Measurements from ENCODE around the gene CD300LD. TPM values are rescaled to one million over a fixed set of nuclear protein-coding genes. Genes with fewer than 3 reads are reported as not detected.
"Not testable (repeated sequence)": the region's sequence is repeated elsewhere in the genome, so short reads cannot be mapped to it uniquely, and the experiment has no call there.

The CD300LD gene
- total RNA-seq, 1 donor from 2014 or later, result not detected

GRCh38 chr17:74571621-74572270, 20.3 kb downstream of the CD300LD start:
- no peak for DNase-seq (ENCODE audit: low spot score)

DNA sequence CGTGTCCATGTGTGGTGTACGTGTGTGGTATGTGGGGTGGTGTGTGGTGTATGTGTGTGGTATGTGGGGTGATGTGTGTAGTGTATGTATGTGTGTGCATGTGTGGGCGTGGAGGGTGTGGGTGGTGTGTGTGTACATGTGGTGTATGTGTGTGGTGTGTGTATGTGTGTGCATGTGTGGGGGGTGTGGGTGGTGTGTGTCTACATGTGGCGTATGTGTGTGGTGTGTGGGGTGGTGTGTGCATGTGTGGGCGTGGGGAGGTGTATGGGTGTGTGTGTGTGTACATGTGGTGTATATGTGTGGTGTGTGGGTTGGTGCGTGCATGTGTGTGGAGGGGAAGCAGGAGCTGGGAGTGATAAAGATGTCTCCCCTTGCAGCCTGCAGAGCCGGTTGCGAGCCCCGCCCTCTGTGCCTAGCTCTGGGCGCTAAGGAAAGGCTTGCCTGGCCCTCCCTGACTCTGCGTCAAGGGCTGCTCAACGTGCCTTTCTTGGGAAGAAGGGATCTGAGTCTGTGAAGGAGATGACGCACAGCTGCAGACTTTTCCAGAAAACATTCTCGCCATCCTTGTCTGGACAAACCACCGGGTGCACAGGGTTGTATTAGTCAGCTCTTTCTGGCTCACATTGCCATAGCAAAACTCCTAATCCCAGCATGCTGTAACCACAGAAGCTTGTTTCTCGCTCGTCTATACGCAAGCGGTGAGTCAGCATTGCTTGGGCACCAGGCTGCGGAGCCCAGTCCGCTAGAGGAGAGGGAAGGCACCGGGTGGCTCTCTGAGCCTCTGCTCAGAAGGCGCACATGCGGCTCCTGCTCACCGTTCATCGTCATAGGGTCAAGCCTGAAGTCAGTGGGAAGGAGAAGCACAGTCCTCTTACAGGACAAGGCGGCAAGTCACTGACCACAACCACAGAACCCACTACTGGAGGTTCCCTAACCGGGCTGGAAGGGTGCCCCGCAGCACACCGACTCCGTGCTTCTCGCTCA, 22.8 kb downstream of the CD300LD start:
- DNase-seq (ENCODE audit: low spot score), result peak; percentile 53

GRCh38 chr17:74568106-74568873, 23.8 kb downstream of the CD300LD start:
- no peak for DNase-seq (ENCODE audit: low spot score)

DNA sequence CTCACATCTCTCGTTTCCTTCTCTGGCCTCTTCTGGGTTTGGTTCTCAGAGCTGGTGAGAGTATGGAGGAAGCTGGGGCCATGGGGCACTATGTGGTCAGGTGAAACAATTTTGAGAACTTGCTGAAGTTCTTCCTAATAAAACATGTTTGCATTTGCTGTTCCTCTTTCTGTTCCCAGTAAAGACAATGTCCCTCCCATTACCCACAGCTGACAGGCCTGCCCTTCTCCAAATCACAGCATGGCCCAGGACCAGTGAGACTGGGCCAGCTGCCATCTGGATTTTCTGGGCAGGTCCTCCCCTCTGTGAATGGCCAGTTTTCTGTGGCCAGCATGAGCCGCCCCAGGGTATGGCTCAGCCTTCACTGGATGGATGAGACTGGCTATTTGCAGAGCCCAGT, 24.7 kb downstream of the CD300LD start, which contains the start of gene CD300H:
CD300H (minus strand) TSS at position 113 of the 400 bp plus-strand sequence.
- DNase-seq (ENCODE audit: low spot score), result no peak

DNA sequence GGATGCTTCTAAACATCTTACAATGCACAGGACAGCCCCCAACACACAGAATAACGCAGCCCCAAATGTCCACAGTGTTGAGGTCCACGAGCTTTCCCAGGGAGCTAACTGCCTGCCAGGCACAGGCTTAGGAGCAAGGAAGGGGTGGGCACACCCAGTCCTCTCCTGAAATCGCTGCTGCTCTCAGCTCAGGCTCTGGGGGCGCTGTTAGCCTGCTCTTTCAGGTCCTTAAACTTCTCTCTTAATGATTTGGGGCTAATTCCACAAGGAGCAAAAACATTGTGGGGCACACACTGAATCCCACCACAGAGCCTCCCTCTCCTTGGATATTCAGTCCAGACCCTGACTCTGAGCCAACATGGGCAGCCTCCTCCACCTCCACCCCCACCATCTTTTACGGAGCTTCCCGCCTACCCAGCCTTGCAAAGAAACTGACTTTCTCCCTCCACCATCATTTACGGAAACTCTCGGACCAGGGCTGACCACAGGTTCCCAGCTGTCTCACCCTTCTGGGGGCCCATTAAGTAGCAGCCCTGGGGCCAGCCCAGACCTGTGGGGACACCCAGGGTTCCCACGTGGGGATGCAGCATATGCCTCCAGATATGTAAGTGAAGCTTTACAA, 25.8 kb downstream of the CD300LD start:
- DNase-seq (ENCODE audit: low spot score), result no peak

DNA sequence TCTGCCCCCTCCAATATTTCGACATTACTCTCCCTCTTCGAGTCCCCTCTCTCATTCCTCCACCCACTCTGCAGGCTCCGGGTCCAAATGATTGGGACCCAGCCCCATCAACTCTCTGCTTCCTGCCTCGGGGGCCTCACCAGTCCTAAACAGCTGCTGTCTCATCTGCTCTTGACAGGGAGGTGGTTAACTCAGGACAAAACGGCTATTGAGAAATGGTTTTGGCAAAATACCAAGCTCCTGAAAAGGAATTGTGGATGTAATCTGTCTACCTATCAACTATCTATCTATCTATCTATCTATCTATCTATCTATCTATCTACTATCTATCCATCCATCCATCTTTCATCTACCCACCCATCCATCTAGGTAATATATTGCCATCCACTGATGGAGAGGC, 27.0 kb downstream of the CD300LD start:
- DNase-seq (ENCODE audit: low spot score), result no peak

- no peak for DNase-seq (ENCODE audit: low spot score)
Measured at GRCh38 chr17:74563358-74563757, 28.7 kb downstream of the CD300LD start.

DNA sequence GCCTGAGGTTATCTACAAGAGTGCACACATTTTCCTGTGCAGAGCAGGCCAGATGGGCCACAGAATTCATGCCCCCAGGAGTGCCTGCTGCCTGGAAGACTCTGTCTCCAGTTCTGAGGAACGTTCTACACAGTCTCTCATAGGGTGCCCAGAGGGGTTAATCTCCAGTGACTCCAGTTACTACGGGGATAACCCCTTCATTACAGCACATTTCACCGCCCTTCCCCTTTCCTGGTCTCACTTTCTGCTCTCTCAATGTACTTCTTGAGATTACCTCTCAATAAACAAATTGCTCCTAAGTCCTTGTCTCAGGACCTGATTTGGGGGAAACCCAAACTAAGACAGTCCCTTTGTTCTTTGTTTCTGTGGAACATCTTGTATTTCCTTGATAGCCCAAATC, 30.5 kb downstream of the CD300LD start:
- no peak for DNase-seq (ENCODE audit: low spot score)

DNA sequence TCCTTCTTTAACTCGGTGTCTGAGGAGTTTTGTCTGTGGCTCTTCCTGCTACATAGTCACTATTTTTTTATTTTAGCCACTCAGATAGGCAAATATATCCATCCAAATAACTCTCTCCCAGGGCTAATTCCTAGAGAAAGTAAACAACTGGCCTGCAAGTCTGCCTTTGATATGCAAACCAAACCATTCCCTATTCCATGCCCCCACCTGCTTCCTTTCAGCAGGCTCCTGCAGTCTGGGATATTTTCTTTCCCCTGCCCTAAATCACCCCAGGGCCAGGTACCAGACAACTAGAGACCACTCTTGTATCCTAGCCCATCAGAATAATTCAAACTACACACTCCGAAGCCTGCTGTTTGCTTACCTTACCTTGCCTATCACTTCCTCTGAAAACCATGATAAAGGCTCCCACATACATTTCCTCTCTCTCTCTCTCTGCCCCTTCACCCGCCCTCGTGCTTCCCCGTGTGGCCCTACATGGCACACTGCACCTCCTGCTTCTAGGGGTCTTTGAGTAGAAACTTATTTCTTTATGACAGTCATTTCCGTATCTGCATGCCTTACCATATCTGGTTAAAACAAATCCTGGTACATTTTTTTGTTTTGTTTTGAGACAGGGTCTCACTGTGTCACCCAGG, 33.1 kb downstream of the CD300LD start:
- no peak for DNase-seq (ENCODE audit: low spot score)

DNA sequence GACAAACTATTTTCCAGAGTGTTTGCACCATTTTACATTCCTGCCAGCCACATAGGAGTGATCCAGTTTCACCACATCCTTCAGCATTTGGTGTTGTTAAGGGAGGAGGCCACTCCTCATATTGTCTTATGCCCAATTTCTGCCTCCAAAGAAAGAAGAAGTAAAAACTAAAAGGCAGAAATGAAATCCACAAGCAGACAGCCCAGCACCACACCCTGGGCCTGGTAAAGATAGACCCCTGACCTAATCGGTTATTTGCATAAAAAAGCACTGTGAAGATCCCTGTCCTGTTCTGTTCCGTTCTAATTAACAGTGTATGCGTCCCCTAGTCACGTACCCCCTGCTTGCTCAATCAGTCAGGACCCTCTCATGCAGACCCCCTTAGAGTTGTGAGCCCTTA, 33.7 kb downstream of the CD300LD start:
- not testable (repeated sequence) for DNase-seq (ENCODE audit: low spot score)

DNA sequence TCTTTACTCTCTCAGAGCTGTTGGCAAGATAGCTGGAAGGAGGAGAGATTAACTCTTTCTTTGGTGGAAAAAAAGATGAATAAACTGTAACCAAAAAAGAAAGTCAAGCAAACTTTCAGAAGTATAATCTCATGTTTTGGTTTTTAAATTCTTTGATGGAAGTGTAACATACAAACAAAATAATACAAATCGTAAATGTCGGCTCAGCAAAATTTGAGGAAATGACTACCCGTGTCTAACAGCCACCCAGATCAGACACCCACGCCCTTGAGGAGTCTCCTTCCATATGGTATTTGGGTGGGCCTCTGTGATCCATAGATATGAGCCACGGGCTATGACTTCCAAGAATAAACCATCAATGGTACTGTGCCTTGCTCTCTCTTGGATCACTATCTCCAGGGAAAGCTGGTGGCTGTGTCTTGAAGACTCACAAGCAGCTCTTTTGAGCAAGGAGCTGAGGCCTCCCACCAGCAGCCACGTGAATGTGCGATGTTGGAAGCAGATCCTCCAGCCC, 36.6 kb downstream of the CD300LD start:
- no peak for DNase-seq (ENCODE audit: low spot score)

DNA sequence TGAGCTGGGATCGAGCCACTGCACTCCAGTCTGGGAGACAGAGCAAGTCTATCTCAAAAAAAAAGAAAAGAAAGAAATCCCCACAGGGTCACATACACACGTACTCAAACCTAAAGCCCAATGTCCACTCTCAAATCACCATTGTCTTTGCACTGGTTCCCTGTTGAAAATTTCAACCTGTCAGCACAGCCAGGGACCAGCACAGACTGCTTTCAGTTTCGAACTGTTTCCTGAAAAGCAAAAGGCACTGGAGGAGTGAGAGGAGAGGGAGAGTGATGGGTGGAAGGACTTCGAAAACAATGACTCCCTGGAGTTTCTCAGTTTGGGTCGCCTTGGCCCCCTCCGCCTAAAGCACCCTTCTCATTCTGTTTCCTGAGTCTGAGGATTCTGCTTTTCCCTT, 37.2 kb downstream of the CD300LD start:
- DNase-seq (ENCODE audit: low spot score), result no peak

DNA sequence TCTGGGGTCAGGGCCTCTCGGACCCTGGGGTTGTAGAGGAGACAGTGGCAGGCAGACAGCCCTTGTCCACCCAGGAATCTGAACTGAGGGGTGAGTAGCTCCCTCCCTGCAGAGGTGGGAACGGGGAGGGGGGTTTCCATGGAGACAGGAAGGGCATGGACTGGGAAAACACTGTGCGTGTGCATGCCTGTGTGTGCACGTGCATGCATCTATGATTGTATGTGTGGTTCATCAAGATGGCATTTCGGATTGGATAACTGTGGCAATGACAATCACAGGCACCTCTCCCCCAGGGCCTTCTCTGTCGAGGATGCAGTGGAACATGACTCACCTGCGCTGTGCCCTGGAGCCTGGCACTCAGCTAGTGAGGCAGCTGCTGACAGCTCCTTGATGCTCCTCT, 40.0 kb downstream of the CD300LD start:
- DNase-seq (ENCODE audit: low spot score), result no peak

DNA sequence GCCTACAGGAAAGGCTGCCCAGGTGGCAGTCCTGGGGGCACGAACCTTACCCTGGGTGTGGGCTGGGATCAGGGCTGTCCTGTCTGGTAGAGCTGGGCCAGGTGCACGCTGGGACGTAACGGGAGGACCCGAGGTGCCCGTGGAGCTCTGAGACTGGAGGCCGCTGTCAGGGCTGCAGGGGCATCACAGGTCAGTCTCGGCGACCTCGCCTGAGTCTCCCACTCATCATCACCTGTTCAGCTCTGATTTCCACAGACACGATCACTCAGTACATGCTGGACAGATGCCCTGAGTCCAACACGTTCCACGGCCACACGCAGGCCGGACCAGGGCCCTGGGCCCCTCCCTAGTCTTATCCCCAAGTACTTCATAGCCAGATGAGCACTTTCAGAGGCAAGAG, 41.5 kb downstream of the CD300LD start:
- no peak for DNase-seq (ENCODE audit: low spot score)

GRCh38 chr17:74549343-74549742, 42.7 kb downstream of the CD300LD start:
- DNase-seq (ENCODE audit: low spot score), result no peak

- no peak for DNase-seq (ENCODE audit: low spot score)
Measured at GRCh38 chr17:74547736-74548135, 44.3 kb downstream of the CD300LD start.

DNA sequence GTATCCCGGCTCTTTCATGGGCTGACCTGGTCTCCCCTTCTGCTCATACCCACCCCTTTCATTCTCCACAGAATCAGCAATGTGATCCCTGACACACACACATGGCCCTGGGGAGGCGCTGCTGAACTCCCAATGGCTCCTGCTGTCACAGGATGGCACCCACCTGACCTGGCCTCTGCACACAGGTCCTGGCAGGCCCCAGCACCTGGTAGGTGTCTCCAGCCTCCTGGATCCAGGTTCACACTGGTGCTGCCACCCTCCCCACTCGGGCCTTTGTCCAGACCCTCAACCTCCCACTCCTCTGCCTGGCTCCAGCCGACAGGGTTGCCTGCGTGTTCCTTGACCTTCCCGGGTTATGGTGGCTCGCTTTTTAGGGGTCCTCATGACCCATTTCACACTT, 44.8 kb downstream of the CD300LD start:
- DNase-seq (ENCODE audit: low spot score), result no peak

GRCh38 chr17:74546586-74546985, 45.5 kb downstream of the CD300LD start:
- DNase-seq (ENCODE audit: low spot score), result no peak

DNA sequence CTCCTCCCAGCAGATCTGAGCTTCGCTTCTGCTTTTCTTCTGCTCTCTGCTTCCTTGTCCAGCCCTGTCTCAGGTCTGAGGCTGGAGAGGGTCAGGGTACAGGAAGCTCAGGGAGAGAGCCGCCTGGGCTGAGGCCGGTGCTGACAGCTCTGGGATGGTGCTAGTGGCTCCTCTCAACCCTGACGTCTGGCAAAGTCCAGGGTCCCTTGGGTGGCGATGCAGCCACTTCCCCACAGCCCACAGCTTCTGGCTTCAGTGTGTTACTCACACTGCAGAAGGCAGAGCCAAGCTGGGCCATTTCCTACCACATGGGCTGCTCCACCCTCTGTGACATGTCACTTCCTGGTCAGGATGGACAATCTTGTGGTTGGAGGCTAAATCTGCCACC, 46.2 kb downstream of the CD300LD start, which contains the start of gene CD300C:
CD300C (minus strand) TSS at position 273 of the 388 bp plus-strand sequence. CDS start 333 bp downstream, outside the sequence.
- no peak for DNase-seq (ENCODE audit: low spot score)

- no peak for DNase-seq (ENCODE audit: low spot score)
Measured at GRCh38 chr17:74544991-74545842, 46.9 kb downstream of the CD300LD start.
